HG02884 (cell line): ENCODE data around the gene TCEA2.

Source experiments
- ATAC-seq: cut with Tn5 transposase; IDR thresholded peaks from one replicate; pipeline ENCODE4 v1.9.1; 2021; ENCODE audit warnings: mild to moderate bottlenecking, moderate library complexity; ENCODE audit not compliant: unreplicated experiment

TCEA2 gene

GRCh38 chr20:64035066-64035932 is 27.7 kb upstream of the TCEA2 start:
- ATAC-seq: no peak

- no peak for ATAC-seq
Observed at GRCh38 chr20:64035933-64036345, 27.1 kb upstream of the TCEA2 start, which contains the start of gene C20orf204. TSS of gene C20orf204 (plus strand) at chr20:64036182. CDS start at chr20:64036324, 142 bp downstream.

- no peak for ATAC-seq
Observed at GRCh38 chr20:64036346-64037198, 26.4 kb upstream of the TCEA2 start.

GRCh38 chr20:64037199-64037497 is 25.9 kb upstream of the TCEA2 start:
- ATAC-seq: no peak

GRCh38 chr20:64037498-64038213 is 25.3 kb upstream of the TCEA2 start:
- no peak for ATAC-seq

- peak; percentile 26 for ATAC-seq
Observed at GRCh38 chr20:64038224-64038564, 24.8 kb upstream of the TCEA2 start.

GRCh38 chr20:64038565-64039292 is 24.3 kb upstream of the TCEA2 start:
- peak; percentile 40 for ATAC-seq

- ATAC-seq: no peak
Observed at GRCh38 chr20:64039293-64040160, 23.5 kb upstream of the TCEA2 start.

- ATAC-seq: no peak
Observed at GRCh38 chr20:64040231-64041039, 22.6 kb upstream of the TCEA2 start.

GRCh38 chr20:64041040-64041780 is 21.8 kb upstream of the TCEA2 start:
- ATAC-seq: no peak

- no peak for ATAC-seq
Observed at GRCh38 chr20:64041781-64042053, 21.3 kb upstream of the TCEA2 start.

- ATAC-seq: no peak
Observed at GRCh38 chr20:64042054-64042781, 20.8 kb upstream of the TCEA2 start.

- ATAC-seq: no peak
Observed at GRCh38 chr20:64043768-64044167, 19.2 kb upstream of the TCEA2 start.

GRCh38 chr20:64044484-64045247 is 18.3 kb upstream of the TCEA2 start:
- ATAC-seq: no peak

GRCh38 chr20:64045346-64046011 is 17.5 kb upstream of the TCEA2 start:
- no peak for ATAC-seq

- ATAC-seq: no peak
Observed at GRCh38 chr20:64047046-64047389, 16.0 kb upstream of the TCEA2 start.

GRCh38 chr20:64047968-64048401 is 15.0 kb upstream of the TCEA2 start:
- ATAC-seq: no peak
